GM18520 (cell line): ENCODE data around the gene SCAF4.
"Not testable (repeated sequence)": the region's sequence is repeated elsewhere in the genome, so short reads cannot be mapped to it uniquely, and the experiment has no call there.

Experiments used
- ATAC-seq: cut with Tn5 transposase; IDR thresholded peaks from one replicate; pipeline ENCODE4 v1.9.1; 2021; ENCODE audit not compliant: unreplicated experiment

SCAF4 gene

GRCh38 chr21:31675960-31676359 lies 56.0 kb downstream of the SCAF4 start:
- no peak for ATAC-seq

GRCh38 chr21:31675318-31675717 lies 56.6 kb downstream of the SCAF4 start:
- ATAC-seq: no peak

GRCh38 chr21:31673321-31673912 lies 58.5 kb downstream of the SCAF4 start:
- ATAC-seq: no peak

DNA sequence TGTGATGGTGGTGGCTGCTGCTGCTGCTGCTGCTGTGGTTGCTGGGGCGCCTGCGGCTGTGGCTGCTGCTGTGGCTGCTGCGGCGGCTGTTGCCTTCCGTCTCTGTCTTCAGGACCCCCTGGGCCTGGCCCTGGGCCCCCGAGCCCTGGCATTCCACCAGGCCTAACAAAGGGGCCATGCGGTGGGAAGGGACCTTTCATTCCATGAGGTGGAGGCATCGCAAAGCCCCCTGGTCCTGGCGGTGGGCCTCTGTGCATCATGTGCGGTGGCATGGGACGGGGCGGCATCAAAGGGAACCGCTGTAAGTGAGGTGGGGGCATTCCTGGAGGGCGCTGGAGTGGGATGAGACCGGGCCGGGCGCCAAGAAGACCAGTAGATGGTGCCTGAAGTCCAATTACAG lies 60.0 kb downstream of the SCAF4 start:
- ATAC-seq: no peak

DNA sequence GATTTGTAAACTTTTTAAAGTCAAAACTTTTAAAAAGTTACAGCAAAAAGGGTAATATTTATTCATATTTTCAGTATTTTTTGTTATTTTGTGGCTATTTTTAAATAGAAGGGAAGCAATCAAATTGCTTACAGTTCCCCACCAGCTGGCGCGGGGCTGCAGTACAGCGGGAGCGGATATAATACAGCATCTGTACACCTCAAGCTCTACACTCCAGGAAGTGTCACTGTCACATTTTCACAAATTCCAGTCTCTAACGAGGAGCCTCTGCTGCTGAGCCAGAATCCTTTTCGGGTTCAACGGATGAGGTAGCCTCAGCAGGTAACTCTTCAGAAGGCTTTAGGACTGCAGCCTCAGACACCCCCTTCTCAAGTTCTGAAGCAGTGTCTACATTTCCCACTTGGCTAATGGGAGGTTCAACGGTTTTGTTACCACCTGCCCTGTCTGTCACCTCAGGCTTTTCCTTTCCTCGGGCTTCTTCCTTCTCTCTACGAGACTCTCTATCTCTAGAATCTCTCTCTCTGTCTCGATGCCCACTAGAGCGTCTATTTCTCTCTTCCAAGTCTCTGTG lies 60.7 kb downstream of the SCAF4 start:
- ATAC-seq: no peak

DNA sequence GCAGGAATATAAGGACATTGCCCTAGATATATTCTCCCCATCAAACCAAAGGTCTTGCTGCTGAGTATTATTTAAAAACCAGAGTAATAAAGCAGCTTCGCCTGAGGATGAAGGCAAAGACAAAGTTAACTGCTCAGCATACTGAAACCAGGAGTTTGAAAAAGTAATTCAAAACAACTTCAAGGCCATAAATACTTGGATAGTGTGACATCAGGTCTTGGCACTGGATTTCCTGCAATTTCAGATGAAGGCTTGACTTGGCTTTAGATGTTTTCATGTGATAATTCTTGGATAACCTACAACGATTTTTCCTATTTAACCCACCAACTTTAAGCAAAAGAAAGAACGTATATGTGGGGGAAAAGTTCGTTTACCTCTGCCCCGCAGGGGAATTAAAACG lies 61.8 kb downstream of the SCAF4 start:
- no peak for ATAC-seq

DNA sequence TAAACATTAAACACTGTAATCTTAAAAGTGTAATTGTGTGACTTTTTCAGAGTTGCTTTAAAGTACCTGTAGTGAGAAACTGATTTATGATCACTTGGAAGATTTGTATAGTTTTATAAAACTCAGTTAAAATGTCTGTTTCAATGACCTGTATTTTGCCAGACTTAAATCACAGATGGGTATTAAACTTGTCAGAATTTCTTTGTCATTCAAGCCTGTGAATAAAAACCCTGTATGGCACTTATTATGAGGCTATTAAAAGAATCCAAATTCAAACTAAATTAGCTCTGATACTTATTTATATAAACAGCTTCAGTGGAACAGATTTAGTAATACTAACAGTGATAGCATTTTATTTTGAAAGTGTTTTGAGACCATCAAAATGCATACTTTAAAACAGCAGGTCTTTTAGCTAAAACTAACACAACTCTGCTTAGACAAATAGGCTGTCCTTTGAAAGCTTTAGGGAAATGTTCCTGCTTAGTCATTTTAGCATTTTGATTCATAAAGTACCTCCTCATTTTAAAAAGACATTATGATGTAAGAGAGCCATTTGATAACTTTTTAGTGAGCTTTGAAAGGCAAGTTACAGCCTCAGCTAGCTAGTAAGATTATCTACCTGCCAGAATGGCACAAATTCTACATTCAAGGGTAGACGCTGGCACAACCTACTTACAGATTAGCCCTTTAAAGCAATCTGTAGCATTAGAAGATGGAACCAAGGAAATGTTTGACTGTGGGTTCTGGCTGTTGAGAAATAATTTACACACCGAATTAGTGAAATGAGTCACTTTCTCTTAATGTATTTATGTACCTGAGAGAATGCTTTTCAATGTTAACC lies 63.0 kb downstream of the SCAF4 start:
- ATAC-seq: no peak

DNA sequence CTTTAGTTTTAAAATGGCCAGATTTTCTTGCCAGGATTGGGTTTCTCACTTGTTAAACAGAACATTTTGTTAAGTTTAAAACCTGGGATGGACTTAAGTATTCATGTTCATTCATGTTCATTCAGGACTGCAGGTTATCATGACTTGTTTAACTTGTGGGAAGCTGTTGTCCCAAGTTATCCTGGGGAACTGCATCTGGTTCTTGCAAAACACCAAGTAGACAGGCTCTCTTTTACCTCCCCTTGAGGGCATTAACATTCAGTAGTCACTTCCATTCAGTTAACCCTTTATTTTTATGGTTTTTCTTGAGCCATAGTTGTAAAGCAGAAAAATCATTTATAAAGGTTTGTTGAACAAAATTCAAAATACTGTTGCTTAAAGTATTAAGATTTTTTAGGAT lies 64.3 kb downstream of the SCAF4 start:
- ATAC-seq: no peak

DNA sequence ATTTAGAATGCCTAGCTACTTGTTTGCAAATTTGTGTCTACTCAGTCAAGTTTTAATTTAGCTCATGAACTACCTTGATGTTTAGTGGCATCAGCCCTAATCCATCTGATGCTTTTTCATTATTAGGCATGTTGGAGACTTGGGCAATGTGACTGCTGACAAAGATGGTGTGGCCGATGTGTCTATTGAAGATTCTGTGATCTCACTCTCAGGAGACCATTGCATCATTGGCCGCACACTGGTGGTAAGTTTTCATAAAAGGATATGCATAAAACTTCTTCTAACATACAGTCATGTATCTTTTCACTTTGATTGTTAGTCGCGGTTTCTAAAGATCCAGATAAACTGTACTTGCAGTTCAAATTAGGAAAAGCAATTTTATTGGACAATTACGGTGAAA lies 64.8 kb downstream of the SCAF4 start:
- peak; percentile 7 for ATAC-seq

DNA sequence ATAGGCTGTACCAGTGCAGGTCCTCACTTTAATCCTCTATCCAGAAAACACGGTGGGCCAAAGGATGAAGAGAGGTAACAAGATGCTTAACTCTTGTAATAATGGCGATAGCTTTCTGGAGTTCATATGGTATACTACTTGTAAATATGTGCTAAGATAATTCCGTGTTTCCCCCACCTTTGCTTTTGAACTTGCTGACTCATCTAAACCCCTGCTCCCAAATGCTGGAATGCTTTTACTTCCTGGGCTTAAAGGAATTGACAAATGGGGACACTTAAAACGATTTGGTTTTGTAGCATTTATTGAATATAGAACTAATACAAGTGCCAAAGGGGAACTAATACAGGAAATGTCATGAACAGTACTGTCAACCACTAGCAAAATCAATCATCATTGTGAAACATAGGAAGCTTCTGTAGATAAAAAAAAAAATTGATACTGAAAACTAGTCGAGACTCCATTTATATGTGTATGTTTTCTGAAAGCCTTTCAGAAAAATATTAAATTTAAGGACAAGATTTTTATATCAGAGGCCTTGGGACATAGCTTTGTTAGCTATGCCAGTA lies 65.4 kb downstream of the SCAF4 start:
- ATAC-seq: peak; percentile 40

DNA sequence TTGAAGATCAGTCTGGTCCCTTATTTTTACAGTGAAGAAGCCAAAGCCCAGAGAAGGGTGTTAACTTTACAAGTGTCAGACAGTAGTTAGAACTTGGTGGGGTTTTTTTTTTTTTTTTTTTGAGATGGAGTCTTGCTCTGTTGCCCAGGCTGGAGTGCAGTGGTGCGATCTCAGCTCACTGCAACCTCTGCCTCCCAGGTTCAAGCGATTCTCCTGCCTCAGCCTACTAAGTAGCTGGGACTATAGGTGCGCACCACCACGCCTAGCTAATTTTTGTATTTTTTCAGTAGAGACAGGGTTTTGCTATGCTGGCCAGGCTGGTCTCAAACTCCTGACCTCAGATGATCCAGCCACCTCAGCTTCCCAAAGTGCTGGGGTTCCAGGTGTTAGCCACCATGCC lies 66.0 kb downstream of the SCAF4 start:
- ATAC-seq: not testable (repeated sequence)

GRCh38 chr21:31665397-31665796 lies 66.5 kb downstream of the SCAF4 start:
- no peak for ATAC-seq

DNA sequence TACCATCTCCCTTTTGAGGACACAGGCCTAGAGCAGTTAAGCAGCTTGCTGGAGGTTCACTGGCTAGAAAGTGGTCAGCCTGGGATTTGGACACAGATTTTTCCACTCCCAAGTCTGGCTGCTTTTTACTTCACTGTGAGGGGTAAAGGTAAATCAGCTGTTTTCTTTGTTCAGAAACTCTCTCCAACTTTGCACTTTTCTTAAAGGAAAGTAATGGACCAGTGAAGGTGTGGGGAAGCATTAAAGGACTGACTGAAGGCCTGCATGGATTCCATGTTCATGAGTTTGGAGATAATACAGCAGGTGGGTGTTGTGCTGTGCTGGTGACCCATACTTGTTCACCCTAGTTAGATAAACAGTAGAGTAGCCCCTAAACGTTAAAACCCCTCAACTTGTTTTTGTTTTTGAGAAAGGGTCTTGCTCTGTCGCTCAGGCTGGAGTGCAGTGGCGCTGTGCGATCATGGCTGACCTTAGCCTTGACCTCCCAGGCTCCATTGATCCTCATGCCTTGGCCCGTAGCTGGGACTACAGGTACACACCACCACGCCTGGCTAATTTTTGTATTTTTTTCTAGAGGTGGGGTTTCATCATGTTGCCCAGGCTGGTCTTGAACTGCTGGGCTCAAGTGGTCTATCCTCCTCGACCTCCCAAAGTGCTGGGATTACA lies 68.2 kb downstream of the SCAF4 start:
- no peak for ATAC-seq

GRCh38 chr21:31660591-31660990 lies 71.3 kb downstream of the SCAF4 start:
- ATAC-seq: no peak

DNA sequence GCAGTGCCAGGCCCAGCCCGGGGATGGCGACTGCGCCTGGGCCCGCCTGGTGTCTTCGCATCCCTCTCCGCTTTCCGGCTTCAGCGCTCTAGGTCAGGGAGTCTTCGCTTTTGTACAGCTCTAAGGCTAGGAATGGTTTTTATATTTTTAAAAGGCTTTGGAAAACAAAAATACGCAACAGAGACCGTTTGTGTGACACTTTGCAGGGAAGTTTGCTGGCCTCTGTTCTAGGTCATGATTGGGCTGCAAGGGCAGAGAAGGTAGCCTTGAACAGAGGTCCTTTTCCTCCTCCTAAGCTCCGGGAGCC lies 71.7 kb downstream of the SCAF4 start:
- ATAC-seq: peak; percentile 9

DNA sequence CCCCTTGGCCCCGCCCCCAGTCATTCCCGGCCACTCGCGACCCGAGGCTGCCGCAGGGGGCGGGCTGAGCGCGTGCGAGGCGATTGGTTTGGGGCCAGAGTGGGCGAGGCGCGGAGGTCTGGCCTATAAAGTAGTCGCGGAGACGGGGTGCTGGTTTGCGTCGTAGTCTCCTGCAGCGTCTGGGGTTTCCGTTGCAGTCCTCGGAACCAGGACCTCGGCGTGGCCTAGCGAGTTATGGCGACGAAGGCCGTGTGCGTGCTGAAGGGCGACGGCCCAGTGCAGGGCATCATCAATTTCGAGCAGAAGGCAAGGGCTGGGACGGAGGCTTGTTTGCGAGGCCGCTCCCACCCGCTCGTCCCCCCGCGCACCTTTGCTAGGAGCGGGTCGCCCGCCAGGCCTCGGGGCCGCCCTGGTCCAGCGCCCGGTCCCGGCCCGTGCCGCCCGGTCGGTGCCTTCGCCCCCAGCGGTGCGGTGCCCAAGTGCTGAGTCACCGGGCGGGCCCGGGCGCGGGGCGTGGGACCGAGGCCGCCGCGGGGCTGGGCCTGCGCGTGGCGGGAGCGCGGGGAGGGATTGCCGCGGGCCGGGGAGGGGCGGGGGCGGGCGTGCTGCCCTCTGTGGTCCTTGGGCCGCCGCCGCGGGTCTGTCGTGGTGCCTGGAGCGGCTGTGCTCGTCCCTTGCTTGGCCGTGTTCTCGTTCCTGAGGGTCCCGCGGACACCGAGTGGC lies 72.2 kb downstream of the SCAF4 start, which contains the start of gene SOD1:
Gene SOD1 (plus strand): TSS at position 158 of the 723 bp plus-strand sequence. CDS start 77 bp downstream, at position 235.
- peak; percentile 93 for ATAC-seq

DNA sequence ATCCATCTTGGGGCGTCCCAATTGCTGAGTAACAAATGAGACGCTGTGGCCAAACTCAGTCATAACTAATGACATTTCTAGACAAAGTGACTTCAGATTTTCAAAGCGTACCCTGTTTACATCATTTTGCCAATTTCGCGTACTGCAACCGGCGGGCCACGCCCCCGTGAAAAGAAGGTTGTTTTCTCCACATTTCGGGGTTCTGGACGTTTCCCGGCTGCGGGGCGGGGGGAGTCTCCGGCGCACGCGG lies 72.7 kb downstream of the SCAF4 start:
- no peak for ATAC-seq

DNA sequence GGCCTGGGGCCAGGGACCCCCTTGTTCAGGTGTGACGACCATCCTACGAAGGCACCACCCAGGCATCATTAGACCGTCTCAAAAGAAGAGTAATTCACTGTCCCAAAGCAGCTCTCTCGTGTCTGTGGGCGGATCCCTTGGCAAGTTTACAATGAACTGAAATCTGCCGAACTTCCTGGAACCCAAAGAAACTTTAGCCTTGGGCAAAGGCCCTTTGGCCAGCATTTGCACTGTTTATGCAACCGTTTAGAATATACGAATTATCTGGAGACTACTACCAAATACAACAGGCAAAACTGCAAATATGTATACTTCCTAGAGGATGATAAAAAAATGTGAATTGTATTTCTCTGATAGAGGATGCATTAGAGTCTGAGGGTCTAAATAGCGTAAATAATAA lies 73.9 kb downstream of the SCAF4 start:
- no peak for ATAC-seq

GRCh38 chr21:31656199-31657095 lies 75.5 kb downstream of the SCAF4 start:
- no peak for ATAC-seq
